ENCODE data around the gene CDH4.

CDH4 gene

GRCh38 chr20:61929971-61930666 is 678.1 kb downstream of the CDH4 start:
- TF ChIP-seq REST (IDR thresholded peaks at IDR 0.05; ENCODE audit: insufficient read depth in 1 of 2, low read depth in 2 of 2, low read length in 2 of 2) (no peak), TAF1 (IDR thresholded peaks at IDR 0.05; ENCODE audit: borderline replicate concordance, insufficient read depth, low read length) (no peak), SIN3A (IDR thresholded peaks at IDR 0.05; ENCODE audit: borderline replicate concordance, insufficient read depth, low read length) (no peak), POLR2AphosphoS5 (IDR thresholded peaks at IDR 0.05; ENCODE audit: low read depth, low read length) (no peak), FOXP2 (optimal IDR thresholded peaks at IDR 0.05; ENCODE audit: borderline replicate concordance, extremely low read depth, extremely low read length, insufficient read depth) (no peak)

DNA sequence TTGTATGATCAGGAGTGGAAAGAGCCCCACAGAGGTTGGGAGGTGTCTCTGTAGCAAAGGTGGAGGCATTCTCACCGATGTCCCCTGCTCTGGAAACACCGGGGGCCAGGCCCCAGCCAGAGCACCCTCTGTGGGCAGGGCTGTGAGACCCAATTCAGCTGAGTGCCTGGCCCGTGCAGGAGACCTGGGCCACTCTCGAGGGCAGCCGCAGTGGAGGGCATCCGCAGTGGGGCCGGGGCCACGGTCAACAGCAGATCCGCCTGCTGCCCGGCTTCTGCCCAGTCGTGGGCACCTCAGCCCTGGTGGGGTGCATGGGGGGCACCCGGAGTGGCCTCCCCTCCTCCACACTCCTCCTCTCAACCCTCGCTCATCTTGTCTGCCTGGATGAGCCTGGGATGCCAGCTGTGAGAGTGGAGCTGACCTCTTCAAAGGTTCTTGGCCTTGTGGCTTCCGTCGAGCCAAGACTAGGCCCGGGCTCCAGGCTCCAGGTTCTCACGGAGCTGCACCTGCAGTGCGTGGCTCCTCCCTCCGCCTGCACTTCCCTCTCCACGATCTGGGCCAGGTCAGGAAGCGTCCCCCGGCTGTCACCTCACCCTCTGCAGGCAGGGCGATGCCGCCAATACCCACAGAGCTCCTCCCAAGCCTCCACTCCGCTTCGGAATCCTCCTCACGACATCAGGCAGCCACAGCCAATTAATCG is 678.9 kb downstream of the CDH4 start:
- TF ChIP-seq SIN3A (IDR thresholded peaks at IDR 0.05; ENCODE audit: borderline replicate concordance, insufficient read depth, low read length) (no peak), REST (IDR thresholded peaks at IDR 0.05; ENCODE audit: insufficient read depth in 1 of 2, low read depth in 2 of 2, low read length in 2 of 2) (no peak), TAF1 (IDR thresholded peaks at IDR 0.05; ENCODE audit: borderline replicate concordance, insufficient read depth, low read length) (no peak), POLR2AphosphoS5 (IDR thresholded peaks at IDR 0.05; ENCODE audit: low read depth, low read length) (no peak), FOXP2 (optimal IDR thresholded peaks at IDR 0.05; ENCODE audit: borderline replicate concordance, extremely low read depth, extremely low read length, insufficient read depth) (no peak)

DNA sequence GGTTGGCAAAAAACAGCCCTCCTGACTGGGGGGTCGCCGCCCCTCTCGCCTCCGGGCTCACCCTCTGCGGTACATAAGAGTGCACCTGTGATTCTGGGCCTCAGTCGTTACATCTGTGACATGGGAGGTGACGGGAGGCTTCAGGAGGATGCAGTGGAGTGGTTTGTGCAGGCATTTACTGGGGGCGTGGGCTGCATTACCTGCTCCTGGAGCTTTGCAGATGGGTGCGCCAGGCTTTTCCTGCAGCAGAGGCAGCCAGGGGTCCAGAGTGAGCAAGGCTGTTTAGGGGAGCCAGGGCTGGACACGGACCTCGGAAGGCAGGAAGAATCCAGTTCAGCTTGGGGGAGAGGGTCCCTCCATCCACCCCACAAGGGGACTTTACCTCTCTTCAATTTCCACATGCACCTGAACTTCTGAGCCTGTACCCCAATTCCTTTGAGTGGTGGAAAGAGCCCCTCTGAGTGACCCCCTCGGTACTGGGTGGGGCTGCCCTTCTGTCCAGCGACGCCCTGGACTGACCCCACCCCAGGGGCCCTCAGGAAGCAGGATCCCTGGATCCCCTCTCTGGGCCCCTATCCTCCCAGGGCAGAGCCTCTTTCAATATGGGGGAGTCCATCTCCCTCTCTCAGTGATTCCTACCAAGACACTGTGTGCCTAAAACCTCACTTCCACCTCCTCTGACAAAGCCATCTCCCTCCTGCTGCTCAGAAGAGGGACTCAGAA is 679.6 kb downstream of the CDH4 start:
- TF ChIP-seq SIN3A (IDR thresholded peaks at IDR 0.05; ENCODE audit: borderline replicate concordance, insufficient read depth, low read length) = no peak
- no peak for TF ChIP-seq FOXP2 (optimal IDR thresholded peaks at IDR 0.05; ENCODE audit: borderline replicate concordance, extremely low read depth, extremely low read length, insufficient read depth)
- no peak for TF ChIP-seq REST (IDR thresholded peaks at IDR 0.05; ENCODE audit: insufficient read depth in 1 of 2, low read depth in 2 of 2, low read length in 2 of 2)
- TF ChIP-seq POLR2AphosphoS5 (IDR thresholded peaks at IDR 0.05; ENCODE audit: low read depth, low read length) = no peak
- no peak for TF ChIP-seq TAF1 (IDR thresholded peaks at IDR 0.05; ENCODE audit: borderline replicate concordance, insufficient read depth, low read length)

DNA sequence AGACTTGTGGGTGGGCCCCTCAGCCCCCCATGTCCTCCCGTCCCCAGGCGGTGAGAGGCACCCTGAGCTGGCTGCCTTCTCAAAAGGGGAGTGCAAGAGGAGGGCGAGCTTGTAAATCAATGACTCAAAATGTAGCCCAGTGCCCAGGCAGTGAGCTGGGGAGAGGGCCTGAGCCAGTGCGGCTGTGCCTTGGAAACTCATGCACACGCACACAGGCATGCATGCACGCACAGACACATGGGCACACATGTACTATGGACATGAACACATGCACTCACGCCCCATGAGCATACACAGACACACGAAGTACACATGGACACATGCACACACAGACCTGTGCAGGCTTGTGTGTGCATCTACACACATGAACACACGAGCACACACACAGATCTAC is 680.1 kb downstream of the CDH4 start:
- TF ChIP-seq FOXP2 (optimal IDR thresholded peaks at IDR 0.05; ENCODE audit: borderline replicate concordance, extremely low read depth, extremely low read length, insufficient read depth) = no peak
- TF ChIP-seq REST (IDR thresholded peaks at IDR 0.05; ENCODE audit: insufficient read depth in 1 of 2, low read depth in 2 of 2, low read length in 2 of 2) = no peak
- no peak for TF ChIP-seq TAF1 (IDR thresholded peaks at IDR 0.05; ENCODE audit: borderline replicate concordance, insufficient read depth, low read length)
- no peak for TF ChIP-seq POLR2AphosphoS5 (IDR thresholded peaks at IDR 0.05; ENCODE audit: low read depth, low read length)
- TF ChIP-seq SIN3A (IDR thresholded peaks at IDR 0.05; ENCODE audit: borderline replicate concordance, insufficient read depth, low read length) = no peak

Data from PFSK-1 (cell line).